WTC11 (cell line): Measurements from ENCODE around the gene ARHGAP42. TPM values are rescaled to one million over a fixed set of nuclear protein-coding genes. Genes with fewer than 3 reads are reported as not detected.

ENCODE experiments used
- ATAC-seq: fragments of 200-7000 bp; cut with Tn5 transposase; 2 replicates; pipeline ENCODE4 v1.10.0; 2021; ENCODE audit warnings: mild to moderate bottlenecking, moderate library complexity
- CTCF ChIA-PET: fragments of 300-600 bp; sonication (Branson Sonifier 250); formaldehyde crosslinking; loops from one replicate; lab custom pipeline; 2021; ENCODE audit warnings: antibody characterized with exemption; lab: Charles Lee
- POLR2A ChIA-PET: fragments of 350-600 bp; sonication (Branson Sonifier 250); formaldehyde crosslinking; loops from one replicate; lab custom pipeline; 2021; ENCODE audit warnings: antibody characterized with exemption; lab: Charles Lee
- DNase-seq: peaks from one replicate; pipeline ENCODE4 v3.0.0; 2021; ENCODE audit warnings: low spot score
- H3K27ac Mint-ChIP-seq: 2 replicates; pipeline ENCODE4 v1.8.0; 2021; ENCODE audit warnings: mixed read lengths
- H3K27me3 Mint-ChIP-seq: 2 replicates; pipeline ENCODE4 v1.8.0; 2021; ENCODE audit warnings: low read depth, mild to moderate bottlenecking, moderate library complexity, mixed read lengths
- H3K36me3 Mint-ChIP-seq: 2 replicates; pipeline ENCODE4 v1.8.0; 2021; ENCODE audit warnings: mixed read lengths
- H3K4me1 Mint-ChIP-seq: 2 replicates; pipeline ENCODE4 v1.8.0; 2022; ENCODE audit warnings: mixed read lengths
- H3K4me3 Mint-ChIP-seq: 2 replicates; pipeline ENCODE4 v1.8.0; 2021; ENCODE audit warnings: mild to moderate bottlenecking, moderate library complexity, mixed read lengths
- H3K9me3 Mint-ChIP-seq: 2 replicates; pipeline ENCODE4 v1.8.0; 2021; ENCODE audit warnings: mixed read lengths
- CBFB ChIP-seq: sonication (generic); formaldehyde crosslinking; IDR thresholded peaks from 2 replicates; pipeline ENCODE4 v1.8.1; 2022; ENCODE audit warnings: mild to moderate bottlenecking, low read depth, missing genetic modification reagents
- CDX4 ChIP-seq: fragments of 250-450 bp; sonication (Bioruptor Pico); IDR thresholded peaks from 2 replicates; pipeline ENCODE4 v1.9.0; 2021; ENCODE audit warnings: moderate library complexity, mild to moderate bottlenecking, inconsistent platforms, borderline replicate concordance
- CREB1 ChIP-seq: sonication (generic); formaldehyde crosslinking; IDR thresholded peaks from 2 replicates; pipeline ENCODE4 v1.8.0; 2023; ENCODE audit warnings: mild to moderate bottlenecking, missing genetic modification reagents
- FOXJ3 ChIP-seq: sonication (generic); formaldehyde crosslinking; IDR thresholded peaks from 2 replicates; pipeline ENCODE4 v1.9.0; 2021; ENCODE audit warnings: missing genetic modification reagents, mild to moderate bottlenecking, borderline replicate concordance
- FOXK1 ChIP-seq: sonication (generic); formaldehyde crosslinking; IDR thresholded peaks from 2 replicates; pipeline ENCODE4 v1.8.0; 2022; ENCODE audit warnings: mild to moderate bottlenecking, moderate library complexity, missing genetic modification reagents
- IRF2 ChIP-seq: sonication (generic); formaldehyde crosslinking; IDR thresholded peaks from 2 replicates; pipeline ENCODE4 v1.8.0; 2022; ENCODE audit warnings: low read depth, missing genetic modification reagents, borderline replicate concordance
- JAZF1 ChIP-seq: fragments of 250-450 bp; sonication (Bioruptor Pico); IDR thresholded peaks from 2 replicates; pipeline ENCODE4 v1.9.0; 2021; ENCODE audit warnings: moderate library complexity, mild to moderate bottlenecking, inconsistent platforms
- KAT7 ChIP-seq: sonication (generic); formaldehyde crosslinking; IDR thresholded peaks from 2 replicates; pipeline ENCODE4 v1.8.1; 2023; ENCODE audit warnings: missing genetic modification reagents, mild to moderate bottlenecking, borderline replicate concordance
- MAX ChIP-seq: sonication (generic); formaldehyde crosslinking; IDR thresholded peaks from 2 replicates; pipeline ENCODE4 v1.8.0; 2022; ENCODE audit warnings: mild to moderate bottlenecking, missing genetic modification reagents
- NFYB ChIP-seq: sonication (generic); formaldehyde crosslinking; conservative IDR thresholded peaks from 2 replicates; pipeline ENCODE4 v1.8.0; 2022; ENCODE audit warnings: low read depth, missing genetic modification reagents
- NR2C2 ChIP-seq: sonication (generic); formaldehyde crosslinking; IDR thresholded peaks from 2 replicates; pipeline ENCODE4 v1.8.0; 2022; ENCODE audit warnings: mild to moderate bottlenecking, missing genetic modification reagents
- NR3C1 ChIP-seq: sonication (generic); formaldehyde crosslinking; conservative IDR thresholded peaks from 2 replicates; pipeline ENCODE4 v1.8.1; 2023; ENCODE audit warnings: low read depth, mild to moderate bottlenecking, missing genetic modification reagents
- PREB ChIP-seq: sonication (generic); formaldehyde crosslinking; IDR thresholded peaks from 2 replicates; pipeline ENCODE4 v1.8.1; 2022; ENCODE audit warnings: mild to moderate bottlenecking, missing genetic modification reagents, moderate library complexity, borderline replicate concordance
- PRRX2 ChIP-seq: fragments of 250-450 bp; sonication (Bioruptor Pico); IDR thresholded peaks from 2 replicates; pipeline ENCODE4 v1.8.0; 2021; ENCODE audit warnings: mild to moderate bottlenecking
- SMAD4 ChIP-seq: sonication (generic); formaldehyde crosslinking; IDR thresholded peaks from 2 replicates; pipeline ENCODE4 v1.8.0; 2022; ENCODE audit warnings: mild to moderate bottlenecking, missing genetic modification reagents
- SOX15 ChIP-seq: fragments of 250-450 bp; sonication (Bioruptor Pico); IDR thresholded peaks from 2 replicates; pipeline ENCODE4 v1.9.0; 2021; ENCODE audit warnings: mild to moderate bottlenecking
- USF2 ChIP-seq: sonication (generic); formaldehyde crosslinking; IDR thresholded peaks from 2 replicates; pipeline ENCODE4 v1.8.1; 2023; ENCODE audit warnings: mild to moderate bottlenecking, missing genetic modification reagents, moderate library complexity
- ZNF263 ChIP-seq: sonication (generic); formaldehyde crosslinking; IDR thresholded peaks from 2 replicates; pipeline ENCODE4 v1.8.1; 2022; ENCODE audit warnings: low read depth, mild to moderate bottlenecking, moderate library complexity, missing genetic modification reagents
- ZNF396 ChIP-seq: fragments of 250-450 bp; sonication (Bioruptor Pico); IDR thresholded peaks from 2 replicates; pipeline ENCODE4 v1.8.0; 2021; ENCODE audit warnings: mild to moderate bottlenecking, moderate library complexity, borderline replicate concordance
- ZNF423 ChIP-seq: fragments of 250-450 bp; sonication (Bioruptor Pico); IDR thresholded peaks from 2 replicates; pipeline ENCODE4 v2.1.2; 2022; ENCODE audit warnings: mild to moderate bottlenecking, moderate library complexity
- ZNF512 ChIP-seq: sonication (generic); formaldehyde crosslinking; IDR thresholded peaks from 2 replicates; pipeline ENCODE4 v1.8.1; 2022; ENCODE audit warnings: missing genetic modification reagents, borderline replicate concordance
- ZNF671 ChIP-seq: fragments of 250-450 bp; sonication (Bioruptor Pico); IDR thresholded peaks from 2 replicates; pipeline ENCODE4 v1.8.0; 2021; ENCODE audit warnings: mild to moderate bottlenecking
- ZSCAN18 ChIP-seq: fragments of 250-450 bp; sonication (Bioruptor Pico); IDR thresholded peaks from 2 replicates; pipeline ENCODE4 v2.1.2; 2022; ENCODE audit warnings: mild to moderate bottlenecking, moderate library complexity
- total RNA-seq: library from RNA; stranded (reverse); gene quantifications from 3 replicates; pipeline ENCODE4 v1.2.3, GENCODE V29; 2021

The ARHGAP42 gene
- total RNA-seq, 1 experiment from 2014 or later, result 32.5 TPM

- Mint-ChIP-seq H3K4me3 (no peak overlapping the region), H3K4me1 (peaks cover 23% of the 10 kb centered on the region), H3K27me3 (no peaks in the 10 kb centered on the region), H3K9me3 (peaks cover 6% of the 10 kb centered on the region; the same call in 1 of the 2 replicates), H3K36me3 (no peaks in the 10 kb centered on the region), H3K27ac (no peak overlapping the region)
- DNase-seq (no peak), ATAC-seq (no peak)
- ChIA-PET CTCF (no interaction called here), POLR2A (no interaction called here)
- no peak for TF ChIP-seq CBFB (CRISPR knock-in tag)
- no peak for TF ChIP-seq FOXJ3 (CRISPR knock-in tag)
- TF ChIP-seq ZSCAN18 (CRISPR knock-in tag), result no peak
- TF ChIP-seq SOX15, result no peak
- TF ChIP-seq PRRX2 (CRISPR knock-in tag), result no peak
- no peak for TF ChIP-seq ZNF423 (CRISPR knock-in tag)
- no peak for TF ChIP-seq MAX (CRISPR knock-in tag)
- no peak for TF ChIP-seq PREB (CRISPR knock-in tag)
- no peak for TF ChIP-seq IRF2 (CRISPR knock-in tag)
Observed at GRCh38 chr11:100847696-100848216, 160.7 kb downstream of the ARHGAP42 start.

GRCh38 chr11:100849009-100849900, 162.2 kb downstream of the ARHGAP42 start:
- H3K27ac Mint-ChIP-seq, result no peak overlapping the region
- DNase-seq, result no peak
- TF ChIP-seq ZNF263 (no peak), ZNF396 (CRISPR knock-in tag) (no peak), JAZF1 (CRISPR knock-in tag) (no peak), MAX (CRISPR knock-in tag) (no peak), CREB1 (CRISPR knock-in tag) (no peak), NR3C1 (CRISPR knock-in tag) (no peak), NFYB (CRISPR knock-in tag) (no peak), NR2C2 (CRISPR knock-in tag) (no peak), SMAD4 (CRISPR knock-in tag) (no peak), ZNF512 (CRISPR knock-in tag) (no peak), CDX4 (CRISPR knock-in tag) (no peak), ZNF671 (CRISPR knock-in tag) (no peak), KAT7 (CRISPR knock-in tag) (no peak), USF2 (no peak), FOXK1 (CRISPR knock-in tag) (no peak)
- no peaks in the 10 kb centered on the region for H3K27me3 Mint-ChIP-seq
- H3K4me3 Mint-ChIP-seq, result no peak overlapping the region
- H3K4me1 Mint-ChIP-seq, result peaks cover 16% of the 10 kb centered on the region
- no peaks in the 10 kb centered on the region for H3K36me3 Mint-ChIP-seq
- no peak for ATAC-seq
- ChIA-PET CTCF (no interaction called here), POLR2A (no interaction called here)
- peaks cover 6% of the 10 kb centered on the region; the same call in 1 of the 2 replicates for H3K9me3 Mint-ChIP-seq
